ENCODE results near the gene PHYH. TPM values are rescaled to one million over a fixed set of nuclear protein-coding genes. Genes with fewer than 3 reads are reported as not detected.

The PHYH gene
- total RNA-seq, 1 experiment from 2014 or later, result 13.2 TPM

DNA sequence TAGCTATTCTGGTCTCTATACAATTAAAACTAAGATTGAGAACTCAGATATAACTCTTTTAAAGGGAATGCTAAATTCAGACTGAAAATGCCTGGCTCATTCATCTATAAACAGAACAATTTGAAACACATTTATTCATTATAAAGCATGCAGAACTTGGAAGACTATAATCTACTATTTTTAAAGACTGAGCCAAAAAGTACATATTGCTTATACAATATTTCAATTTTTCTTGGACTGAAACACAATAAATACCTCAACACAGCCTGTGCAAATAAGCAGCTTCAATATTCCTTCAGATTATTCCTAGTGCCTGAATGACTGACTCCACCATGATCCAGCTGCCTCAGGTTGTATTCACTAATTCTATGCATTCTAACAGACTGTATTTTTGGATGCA, 15.5 kb upstream of the PHYH start:
- ChIA-PET POLR2A (ENCODE audit: unreplicated experiment) (no interaction called here), CTCF (no interaction called here)
- H3K4me1 ChIP-seq (ENCODE audit: insufficient read depth, low read length), result no peaks in the 10 kb centered on the region
- H3K27me3 ChIP-seq (ENCODE audit: low read length), result no peaks in the 10 kb centered on the region
- no peaks in the 10 kb centered on the region for H3K36me3 ChIP-seq (ENCODE audit: low read depth, low read length)
- H3K79me2 ChIP-seq (ENCODE audit: low read length), result no peaks in the 10 kb centered on the region
- no peaks in the 10 kb centered on the region for H3K9me3 ChIP-seq (ENCODE audit: low read length)
- intact Hi-C loops (cut with micrococcal nuclease), result no loop called here
- no peak overlapping the region for H3K9ac ChIP-seq (ENCODE audit: low read length)
- H3F3A ChIP-seq (ENCODE audit: low read length, unreplicated experiment), result no peaks in the 10 kb centered on the region
- no peak overlapping the region for H3K4me2 ChIP-seq (ENCODE audit: low read length)
- H3K9me2 ChIP-seq (replicated peaks; ENCODE audit: low read length), result no peaks in the 10 kb centered on the region
- H2AFZ ChIP-seq (ENCODE audit: low read length), result no peak overlapping the region
- no peaks in the 10 kb centered on the region for H4K20me1 ChIP-seq (ENCODE audit: low read length)
- no peak overlapping the region for H3K4me3 ChIP-seq (ENCODE audit: low read length)
- no TSS peak for BruUV-seq (replicated peaks)
- ATAC-seq, result no peak
- TF ChIP-seq EZH2 (IDR thresholded peaks at IDR 0.05; ENCODE audit: low read length, unreplicated experiment) (no peak), EZH2phosphoT487 (IDR thresholded peaks at IDR 0.05; ENCODE audit: borderline replicate concordance, low read length) (no peak)
- TF ChIP-seq, protein P1, sequence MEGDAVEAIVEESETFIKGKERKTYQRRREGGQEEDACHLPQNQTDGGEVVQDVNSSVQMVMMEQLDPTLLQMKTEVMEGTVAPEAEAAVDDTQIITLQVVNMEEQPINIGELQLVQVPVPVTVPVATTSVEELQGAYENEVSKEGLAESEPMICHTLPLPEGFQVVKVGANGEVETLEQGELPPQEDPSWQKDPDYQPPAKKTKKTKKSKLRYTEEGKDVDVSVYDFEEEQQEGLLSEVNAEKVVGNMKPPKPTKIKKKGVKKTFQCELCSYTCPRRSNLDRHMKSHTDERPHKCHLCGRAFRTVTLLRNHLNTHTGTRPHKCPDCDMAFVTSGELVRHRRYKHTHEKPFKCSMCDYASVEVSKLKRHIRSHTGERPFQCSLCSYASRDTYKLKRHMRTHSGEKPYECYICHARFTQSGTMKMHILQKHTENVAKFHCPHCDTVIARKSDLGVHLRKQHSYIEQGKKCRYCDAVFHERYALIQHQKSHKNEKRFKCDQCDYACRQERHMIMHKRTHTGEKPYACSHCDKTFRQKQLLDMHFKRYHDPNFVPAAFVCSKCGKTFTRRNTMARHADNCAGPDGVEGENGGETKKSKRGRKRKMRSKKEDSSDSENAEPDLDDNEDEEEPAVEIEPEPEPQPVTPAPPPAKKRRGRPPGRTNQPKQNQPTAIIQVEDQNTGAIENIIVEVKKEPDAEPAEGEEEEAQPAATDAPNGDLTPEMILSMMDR (conservative IDR thresholded peaks at IDR 0.05; ENCODE audit: low read depth, low read length), result no peak
- H3K27ac ChIP-seq (ENCODE audit: low read length), result no peak overlapping the region
- DNase-seq, result no peak

- BruUV-seq (replicated peaks), result no TSS peak
- H3K4me1 ChIP-seq (ENCODE audit: insufficient read depth, low read length), result no peaks in the 10 kb centered on the region
- no peaks in the 10 kb centered on the region for H3K9me2 ChIP-seq (replicated peaks; ENCODE audit: low read length)
- H2AFZ ChIP-seq (ENCODE audit: low read length), result no peak overlapping the region
- no peak for TF ChIP-seq EZH2 (IDR thresholded peaks at IDR 0.05; ENCODE audit: low read length, unreplicated experiment)
- TF ChIP-seq, protein P1 (conservative IDR thresholded peaks at IDR 0.05; ENCODE audit: low read depth, low read length), result no peak
- TF ChIP-seq EZH2phosphoT487 (IDR thresholded peaks at IDR 0.05; ENCODE audit: borderline replicate concordance, low read length), result no peak
- no peaks in the 10 kb centered on the region for H3K36me3 ChIP-seq (ENCODE audit: low read depth, low read length)
- H3K9ac ChIP-seq (ENCODE audit: low read length), result no peak overlapping the region
- H3K27ac ChIP-seq (ENCODE audit: low read length), result no peak overlapping the region
- H3K9me3 ChIP-seq (ENCODE audit: low read length), result no peaks in the 10 kb centered on the region
- no peak overlapping the region for H3K4me3 ChIP-seq (ENCODE audit: low read length)
- intact Hi-C loops (cut with micrococcal nuclease), result no loop called here
- ATAC-seq (no peak), DNase-seq (no peak)
- no peaks in the 10 kb centered on the region for H3K79me2 ChIP-seq (ENCODE audit: low read length)
- H3F3A ChIP-seq (ENCODE audit: low read length, unreplicated experiment), result no peaks in the 10 kb centered on the region
- CTCF ChIA-PET, result no interaction called here
- POLR2A ChIA-PET (ENCODE audit: unreplicated experiment), result no interaction called here
- H3K4me2 ChIP-seq (ENCODE audit: low read length), result no peak overlapping the region
- H3K27me3 ChIP-seq (ENCODE audit: low read length), result no peaks in the 10 kb centered on the region
- H4K20me1 ChIP-seq (ENCODE audit: low read length), result no peaks in the 10 kb centered on the region
Observed at GRCh38 chr10:13311177-13311575, 11.3 kb upstream of the PHYH start.

GRCh38 chr10:13310518-13311176, 10.8 kb upstream of the PHYH start:
- intact Hi-C loops (cut with micrococcal nuclease), result no loop called here
- Histone ChIP-seq H3K79me2 (ENCODE audit: low read length) (no peaks in the 10 kb centered on the region), H3K4me3 (ENCODE audit: low read length) (no peak overlapping the region), H3K27ac (ENCODE audit: low read length) (no peak overlapping the region), H3K9me3 (ENCODE audit: low read length) (no peaks in the 10 kb centered on the region), H3K36me3 (ENCODE audit: low read depth, low read length) (no peaks in the 10 kb centered on the region), H3K4me2 (ENCODE audit: low read length) (no peak overlapping the region), H3K9ac (ENCODE audit: low read length) (no peak overlapping the region), H3K9me2 (replicated peaks; ENCODE audit: low read length) (no peaks in the 10 kb centered on the region), H3F3A (ENCODE audit: low read length, unreplicated experiment) (no peaks in the 10 kb centered on the region), H3K4me1 (ENCODE audit: insufficient read depth, low read length) (no peaks in the 10 kb centered on the region), H4K20me1 (ENCODE audit: low read length) (no peaks in the 10 kb centered on the region), H3K27me3 (ENCODE audit: low read length) (no peaks in the 10 kb centered on the region), H2AFZ (ENCODE audit: low read length) (no peak overlapping the region)
- no peak for DNase-seq
- POLR2A ChIA-PET (ENCODE audit: unreplicated experiment), result no interaction called here
- no TSS peak for BruUV-seq (replicated peaks)
- CTCF ChIA-PET, result interaction anchor here (0.7 kb wide), 1 partner anchor 18 kb away, joined by 4 read pairs; no protein-coding TSS in a partner anchor
- TF ChIP-seq, protein P1 (conservative IDR thresholded peaks at IDR 0.05; ENCODE audit: low read depth, low read length), result no peak
- TF ChIP-seq EZH2 (IDR thresholded peaks at IDR 0.05; ENCODE audit: low read length, unreplicated experiment) (no peak), EZH2phosphoT487 (IDR thresholded peaks at IDR 0.05; ENCODE audit: borderline replicate concordance, low read length) (no peak)
- ATAC-seq, result no peak
